HG03159 (cell line): ENCODE results near the gene PRKCA.
A peak's percentile ranks its signal among the peaks of the same experiment; 100 is the strongest.
"Not testable (repeated sequence)": the region's sequence is repeated elsewhere in the genome, so short reads cannot be mapped to it uniquely, and the experiment has no call there.

Experiments
- ATAC-seq: cut with Tn5 transposase; IDR thresholded peaks from one replicate; pipeline ENCODE4 v1.9.1; 2021; ENCODE audit warnings: mild to moderate bottlenecking, moderate library complexity; ENCODE audit not compliant: unreplicated experiment

Gene PRKCA

DNA sequence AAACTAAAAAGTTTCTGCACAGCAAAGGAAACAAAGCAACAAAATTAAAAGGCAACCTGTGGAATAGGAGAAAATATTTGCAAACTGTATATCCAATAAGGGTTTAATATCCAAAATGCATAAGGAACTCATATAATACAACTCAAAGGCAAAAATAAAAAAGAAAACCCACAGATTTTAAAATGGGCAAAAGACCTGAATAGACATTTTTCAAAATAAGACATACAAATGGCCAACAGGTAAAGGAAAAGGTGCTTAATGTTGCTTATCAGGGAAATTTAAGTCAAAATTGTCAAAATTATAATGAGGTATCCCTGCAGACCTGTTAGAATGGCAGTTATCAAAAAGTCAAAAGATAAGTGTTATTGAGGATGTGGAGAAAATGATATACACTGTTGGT lies 399.0 kb downstream of the PRKCA start:
- ATAC-seq, result no peak

DNA sequence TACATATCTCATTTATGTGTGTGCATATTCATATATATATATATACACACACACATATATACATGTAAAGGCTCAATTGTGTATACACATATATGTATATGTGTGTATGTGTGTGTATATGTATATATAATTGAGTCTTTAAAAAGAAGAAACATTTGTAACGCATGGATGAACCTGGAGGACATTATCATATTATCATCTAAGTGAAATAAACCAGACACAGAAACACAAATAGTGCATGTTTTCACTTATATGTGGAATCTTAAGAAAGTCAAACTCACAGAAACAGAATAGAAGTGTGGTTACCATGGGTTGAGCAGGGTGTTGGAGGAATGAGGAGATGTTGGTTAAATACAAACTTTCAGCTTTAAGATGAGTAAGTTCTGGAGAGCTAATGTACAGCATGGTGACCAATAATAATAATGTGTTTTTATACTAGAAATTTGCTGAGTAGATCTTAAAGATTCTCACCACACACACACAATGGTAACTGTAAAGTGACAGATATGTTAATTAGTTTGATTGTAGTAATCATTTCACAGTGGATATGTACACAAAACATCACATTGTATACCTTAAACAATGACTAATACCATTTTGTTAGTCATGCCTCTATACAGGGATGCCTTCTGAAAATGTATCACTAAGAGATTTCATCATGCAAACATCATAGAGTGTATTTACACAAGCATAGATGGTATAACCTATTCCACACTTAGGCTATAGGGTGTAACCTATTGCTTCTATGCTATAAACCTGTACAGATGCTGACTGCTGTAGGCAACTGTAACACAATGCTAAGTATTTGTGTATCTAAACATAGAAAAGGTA lies 399.9 kb downstream of the PRKCA start:
- ATAC-seq, result no peak

DNA sequence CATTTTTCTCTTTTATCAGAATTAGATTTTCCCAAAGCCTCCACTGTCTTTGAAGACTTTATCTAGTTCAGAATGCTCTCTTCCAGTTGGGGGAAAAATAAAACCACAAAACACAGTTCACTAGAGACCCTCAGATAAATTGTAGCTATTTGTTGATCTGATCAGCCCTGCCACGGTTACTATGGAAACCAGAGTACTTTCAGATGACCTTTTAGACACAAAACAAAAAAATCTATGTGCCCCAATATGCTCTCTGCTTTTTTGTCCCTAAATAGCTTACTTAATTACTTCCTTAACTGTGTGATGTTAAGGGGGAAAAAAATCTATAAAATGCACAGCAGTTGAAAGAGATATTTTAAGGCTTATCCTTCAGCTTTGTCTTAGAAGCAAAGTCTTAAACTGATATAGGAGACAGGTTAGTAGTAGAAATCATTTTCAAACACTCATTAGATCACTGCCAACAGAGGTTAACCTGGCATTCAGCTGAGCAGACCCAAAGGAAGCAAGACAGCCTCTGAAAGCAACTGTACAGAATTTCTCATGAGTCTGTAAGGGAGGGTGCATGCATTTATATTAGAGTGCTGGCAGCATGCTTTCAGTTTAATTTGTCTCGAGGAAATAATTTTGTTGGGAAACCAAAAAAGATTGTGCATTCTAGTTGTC lies 402.6 kb downstream of the PRKCA start:
- ATAC-seq, result no peak

DNA sequence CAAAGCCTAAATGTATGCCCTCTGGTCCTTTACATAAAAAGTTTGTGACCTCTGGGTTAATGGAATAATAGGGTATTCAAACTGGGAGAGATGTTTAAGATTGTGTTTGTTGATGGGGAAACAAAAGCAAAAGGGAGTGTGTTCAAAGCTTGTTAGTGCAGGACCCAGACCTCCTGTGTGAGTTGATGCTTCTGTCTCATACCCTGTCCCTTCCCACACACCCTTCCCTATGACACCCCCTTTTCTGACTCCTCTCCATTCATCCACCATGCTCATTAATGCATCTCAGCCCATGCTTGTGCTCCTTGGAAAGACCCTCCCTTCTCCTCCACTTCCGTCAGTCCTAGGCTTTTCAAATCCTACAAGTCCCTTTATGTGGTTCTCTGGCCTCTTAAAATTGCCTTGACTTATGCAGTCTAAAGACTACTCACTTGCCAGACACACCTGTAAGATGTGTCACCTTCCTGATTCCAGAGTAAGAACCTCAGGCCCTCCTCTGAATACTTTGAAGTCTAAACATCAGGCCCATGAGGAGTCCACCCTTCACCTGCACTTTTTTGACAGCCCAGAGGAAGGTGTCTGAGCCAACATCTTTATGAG lies 404.5 kb downstream of the PRKCA start:
- no peak for ATAC-seq

DNA sequence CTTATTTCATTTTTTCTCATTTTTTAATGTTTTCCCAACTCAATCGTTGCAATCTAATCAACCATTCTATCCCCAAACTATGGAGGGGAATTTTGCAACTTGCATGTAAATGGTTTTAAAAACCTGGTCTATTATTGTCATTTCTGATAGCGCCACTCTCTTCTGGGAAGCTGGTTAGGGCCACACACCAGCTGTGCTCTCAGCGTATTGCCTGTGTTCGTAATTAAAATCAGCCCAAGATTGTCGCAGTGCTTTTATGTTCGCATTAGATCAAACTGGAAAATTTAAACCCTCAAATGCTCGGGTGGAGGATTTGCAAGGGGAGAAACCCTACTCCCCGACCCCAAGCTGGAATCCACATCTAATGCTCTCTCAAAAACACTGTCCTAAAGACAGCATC lies 409.0 kb downstream of the PRKCA start:
- ATAC-seq, result no peak

DNA sequence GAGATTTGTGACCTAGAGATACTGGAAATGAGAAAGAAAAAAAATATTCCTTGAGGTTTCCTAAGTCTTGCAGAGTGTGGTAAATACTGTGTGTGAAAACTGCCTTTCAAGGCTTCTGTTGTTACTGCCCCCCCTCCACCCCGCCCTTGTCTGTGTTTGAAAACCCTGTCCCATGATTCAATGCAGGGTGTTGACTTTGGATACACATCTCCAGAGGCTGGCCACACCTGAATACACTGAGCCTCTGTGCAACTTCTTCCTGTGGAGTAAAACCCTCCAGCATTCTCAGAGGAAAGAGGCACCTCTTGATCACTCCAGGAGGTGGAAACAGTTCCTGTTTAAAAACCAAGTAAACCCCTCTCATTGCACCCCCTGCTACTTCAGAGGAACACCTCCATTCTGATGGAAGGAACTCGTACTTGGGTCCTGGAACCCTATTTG lies 409.5 kb downstream of the PRKCA start:
- no peak for ATAC-seq

DNA sequence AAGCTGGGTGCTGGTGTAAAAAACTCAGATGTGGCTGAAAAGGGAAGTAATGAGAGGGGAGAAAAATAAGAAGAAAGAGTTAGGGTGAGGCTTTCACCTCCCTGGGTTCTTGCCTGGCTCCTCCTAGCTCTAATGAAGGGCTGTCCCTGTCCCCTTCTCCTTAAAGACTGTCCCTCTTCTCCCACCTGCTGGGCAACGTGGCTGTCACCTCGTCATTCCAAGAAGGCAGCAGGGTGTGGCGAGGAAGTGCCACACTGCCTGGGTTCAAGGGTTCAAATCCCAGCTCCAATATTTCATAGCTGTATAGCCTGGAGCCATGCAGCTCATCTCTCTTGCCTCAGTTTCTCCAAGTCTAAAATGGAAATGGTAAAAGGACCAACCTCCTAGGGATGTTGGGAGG lies 410.0 kb downstream of the PRKCA start:
- no peak for ATAC-seq

DNA sequence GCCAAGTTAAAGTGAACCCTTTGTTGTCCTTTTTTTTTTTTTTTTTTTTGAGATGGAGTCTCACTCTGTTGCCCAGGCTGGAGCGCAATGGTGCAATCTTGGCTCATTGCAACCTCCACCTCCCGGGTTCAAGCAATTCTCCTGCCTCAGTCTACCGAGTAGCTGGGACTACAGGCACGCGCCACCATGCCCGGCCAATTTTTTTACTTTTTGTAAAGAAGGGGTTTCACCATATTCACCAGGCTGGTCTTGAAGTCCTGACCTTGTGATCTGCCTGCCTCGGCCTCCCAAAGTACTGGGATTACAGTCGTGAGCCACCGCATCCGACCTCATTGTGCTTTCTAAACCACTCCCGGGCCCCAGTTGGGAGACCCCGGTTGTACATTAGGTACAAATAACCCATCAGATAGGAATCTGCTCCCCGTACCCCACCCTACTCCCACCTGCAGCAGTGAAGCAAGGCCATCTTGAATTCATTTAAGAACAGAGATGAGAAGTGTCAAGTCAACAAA lies 410.7 kb downstream of the PRKCA start:
- not testable (repeated sequence) for ATAC-seq

DNA sequence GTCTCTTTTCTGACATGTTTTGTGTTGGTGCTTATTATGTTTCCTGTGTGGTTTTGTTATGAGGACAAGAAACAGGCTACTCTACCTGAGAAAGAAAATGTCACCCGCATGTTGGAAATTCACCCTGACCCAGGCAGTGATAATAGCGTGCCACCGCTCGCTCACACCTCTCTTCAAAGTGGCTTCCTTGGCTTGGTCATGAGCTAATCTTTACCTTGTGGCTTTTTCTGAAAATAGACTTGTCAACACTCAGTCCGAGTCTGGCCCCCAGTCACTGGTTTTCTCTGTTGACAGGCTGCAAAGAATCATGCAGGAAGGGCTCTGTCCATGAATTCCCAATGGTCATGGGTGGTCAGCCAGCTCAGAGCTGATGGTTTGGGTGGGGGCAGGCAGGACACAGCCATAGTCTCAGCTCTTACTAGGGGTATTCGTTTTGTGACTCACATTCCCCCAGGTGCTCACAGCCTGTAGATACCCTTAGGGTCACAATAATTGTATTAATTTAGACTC lies 411.2 kb downstream of the PRKCA start:
- peak; percentile 76 for ATAC-seq

DNA sequence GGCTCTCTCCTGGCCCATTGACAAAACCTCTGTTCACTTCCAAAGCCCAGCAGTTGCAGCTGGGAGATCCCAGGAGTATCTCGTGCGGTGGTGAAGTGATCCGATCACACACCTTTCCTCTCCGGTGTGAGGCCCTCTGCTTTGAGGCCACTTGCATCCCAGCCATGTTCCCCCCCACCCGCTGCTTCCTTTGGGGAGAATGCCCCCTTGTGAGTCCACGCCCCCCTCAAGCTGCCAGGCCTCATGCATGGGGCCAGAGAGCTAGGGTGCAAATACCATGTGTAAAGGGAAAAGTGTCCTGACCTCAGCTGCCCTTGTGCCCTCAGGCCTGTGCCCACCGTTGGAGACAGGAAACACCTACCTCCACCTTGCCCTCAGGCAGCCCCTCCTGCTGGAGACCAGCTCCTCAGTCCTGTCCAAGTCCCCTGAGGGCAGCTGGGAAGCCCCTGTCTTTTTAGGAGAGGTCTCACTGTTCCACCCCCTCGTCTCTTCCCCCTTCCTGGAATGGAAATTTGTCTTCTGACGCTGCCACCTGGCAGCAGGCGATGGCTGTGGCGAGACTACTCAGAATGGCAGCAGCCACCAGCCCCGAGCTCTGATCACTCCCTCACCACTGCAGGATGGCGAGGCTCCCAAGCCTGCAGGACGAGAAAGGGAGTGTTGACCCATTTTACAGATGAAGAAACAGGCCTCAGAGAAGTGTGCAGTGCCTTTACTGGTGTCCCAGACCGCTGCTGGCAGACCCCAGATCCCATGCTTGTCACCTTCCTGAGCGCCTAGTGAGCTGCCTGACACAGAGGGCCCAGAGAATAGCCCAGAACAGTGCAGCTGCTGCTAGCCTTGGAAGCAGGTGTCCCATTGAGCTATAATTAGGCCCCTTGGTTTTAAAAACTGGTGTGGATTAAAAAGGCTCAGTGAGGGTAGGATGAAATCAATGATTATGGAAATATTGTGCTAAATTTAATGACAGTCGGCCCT lies 411.9 kb downstream of the PRKCA start:
- ATAC-seq, result no peak

DNA sequence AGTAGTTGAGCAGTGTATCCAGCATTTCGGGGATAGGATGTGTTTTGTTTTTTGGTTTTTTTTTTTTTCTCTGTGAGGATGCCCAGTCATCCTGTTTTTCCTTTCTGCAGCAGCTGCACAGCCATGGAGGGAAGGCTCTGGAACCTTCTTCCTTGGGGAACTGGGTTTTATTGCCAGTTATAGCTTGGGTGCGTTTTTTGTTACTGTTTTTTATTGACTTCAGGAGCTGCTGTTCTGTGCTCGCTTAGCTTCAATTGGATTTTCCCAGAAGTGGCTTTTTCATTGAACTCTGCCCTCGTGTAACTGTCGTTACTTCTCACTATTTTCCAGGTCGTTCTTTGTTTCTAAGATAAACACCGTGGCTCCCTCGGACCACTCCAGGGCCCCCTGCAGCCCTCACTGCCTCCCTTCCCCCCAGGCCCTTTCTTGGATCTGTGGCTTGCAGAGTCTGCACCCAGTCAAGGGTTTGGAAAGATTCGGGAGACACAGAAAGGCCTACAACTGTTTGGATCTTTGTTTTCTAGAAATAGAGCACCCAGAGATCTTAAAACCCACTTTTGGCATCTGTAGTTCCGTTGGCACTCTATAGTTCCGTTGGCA lies 412.8 kb downstream of the PRKCA start:
- no peak for ATAC-seq

DNA sequence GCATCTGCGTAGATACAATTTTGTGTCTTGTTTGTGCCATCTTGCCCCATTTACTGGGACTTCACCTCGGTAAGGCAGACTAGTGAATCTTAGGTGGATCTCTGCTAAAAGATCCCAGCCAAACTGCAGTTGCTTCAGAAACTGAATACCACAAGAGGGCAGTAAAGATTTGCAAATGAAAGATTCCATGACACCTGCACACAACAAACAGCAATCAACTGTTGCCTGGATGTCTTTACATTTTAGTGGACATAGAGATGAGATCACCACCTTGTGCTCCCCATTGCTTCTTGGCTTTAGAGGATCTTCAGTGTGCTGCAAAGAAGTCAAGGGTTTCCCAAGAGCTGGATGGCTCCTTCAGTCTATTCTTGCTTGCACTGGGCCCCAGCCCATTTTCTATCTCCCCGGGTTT lies 413.3 kb downstream of the PRKCA start:
- ATAC-seq, result no peak

DNA sequence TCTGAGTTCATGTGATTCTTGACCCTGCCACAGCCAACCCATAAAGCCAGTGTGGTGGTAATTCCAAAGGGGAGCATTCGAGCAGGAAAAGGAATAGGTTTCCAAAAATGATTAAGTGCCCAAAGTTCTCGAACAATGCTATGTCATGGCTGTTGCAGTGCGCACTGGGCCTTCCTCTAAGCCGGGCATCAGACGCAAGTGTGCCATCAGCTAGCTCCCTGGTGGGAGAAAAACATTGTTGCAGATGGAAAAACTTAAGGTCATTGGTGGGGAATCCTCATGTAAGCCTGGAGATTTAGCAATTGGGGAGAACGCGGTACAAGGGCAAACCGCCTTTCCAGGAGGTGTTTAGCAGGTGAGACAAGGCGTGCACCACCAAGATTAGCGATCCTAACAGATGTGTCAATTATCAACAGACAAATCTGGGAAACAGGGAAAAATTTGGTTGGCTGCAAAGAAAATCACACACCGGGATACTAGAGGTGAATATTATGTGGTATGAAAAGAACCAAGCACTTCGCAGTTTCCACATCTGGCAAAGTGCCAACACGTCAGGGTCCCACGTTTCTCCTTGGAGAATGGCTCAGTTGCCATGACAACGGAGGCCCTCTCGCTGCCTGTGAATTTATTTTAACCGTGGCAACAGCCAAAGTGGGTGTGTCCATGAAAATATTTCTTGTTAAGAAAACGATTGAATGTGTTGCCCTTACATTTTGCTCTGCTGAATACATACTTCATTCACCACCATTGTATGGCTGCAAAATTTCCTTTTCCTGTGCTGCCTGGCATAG lies 414.0 kb downstream of the PRKCA start:
- ATAC-seq, result no peak

DNA sequence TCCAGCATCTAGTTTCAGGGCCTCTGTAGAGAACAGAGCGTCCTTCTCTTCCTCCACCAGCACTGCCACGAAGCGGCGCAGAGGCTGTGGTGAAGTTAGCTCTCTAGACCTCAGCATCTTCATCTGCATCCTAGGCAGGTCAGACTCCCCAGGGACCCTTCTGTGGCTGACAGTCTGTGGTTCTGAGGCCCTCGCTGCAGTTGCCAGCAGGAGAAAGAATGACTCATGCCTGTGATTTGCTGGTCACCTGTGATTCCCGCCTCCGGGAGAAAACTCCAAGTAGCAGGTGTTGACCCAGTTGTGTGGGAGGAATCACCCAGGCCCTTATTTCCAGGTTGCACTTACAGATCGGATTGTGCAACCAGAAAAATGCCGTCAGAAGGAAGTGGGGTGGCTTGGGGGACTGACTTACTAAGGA lies 415.2 kb downstream of the PRKCA start:
- peak; percentile 62 for ATAC-seq

DNA sequence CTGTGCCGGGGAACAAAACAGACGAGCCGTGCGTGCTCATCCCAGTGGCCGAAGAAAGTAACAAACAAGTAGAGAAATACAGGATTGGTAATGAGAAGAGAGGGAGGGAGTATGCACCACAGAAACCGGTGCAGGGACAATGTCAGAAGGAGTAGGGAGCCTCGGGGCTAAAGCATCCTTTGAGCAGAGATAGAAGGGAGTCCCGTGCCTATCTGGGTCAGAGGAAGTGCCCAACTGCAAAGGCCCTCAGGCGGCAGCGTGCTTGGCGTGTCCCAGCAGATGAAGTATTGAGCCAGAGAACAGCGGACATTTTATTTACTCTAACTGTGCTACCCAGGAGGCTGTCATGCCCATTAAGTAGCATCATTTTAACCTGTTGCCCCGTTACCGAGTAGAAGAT lies 417.6 kb downstream of the PRKCA start:
- no peak for ATAC-seq

DNA sequence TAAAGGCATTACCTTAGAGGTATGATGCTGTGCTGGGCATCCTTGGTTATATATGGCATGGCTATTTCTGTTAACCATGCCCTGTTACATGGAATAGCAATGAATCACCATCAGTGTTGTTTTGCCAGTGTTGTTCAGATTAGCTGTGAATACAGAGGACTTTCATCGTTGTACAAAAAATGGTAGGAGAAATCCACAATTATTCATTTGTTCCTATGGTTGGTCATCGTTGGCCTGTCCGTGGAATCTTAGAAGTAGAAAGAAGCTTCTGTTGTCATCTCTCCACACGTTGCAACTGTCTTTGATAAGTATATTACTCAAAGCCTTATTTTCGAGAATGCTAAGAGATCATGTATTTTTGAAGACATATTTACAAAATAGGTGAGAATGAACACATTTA lies 418.2 kb downstream of the PRKCA start:
- no peak for ATAC-seq

DNA sequence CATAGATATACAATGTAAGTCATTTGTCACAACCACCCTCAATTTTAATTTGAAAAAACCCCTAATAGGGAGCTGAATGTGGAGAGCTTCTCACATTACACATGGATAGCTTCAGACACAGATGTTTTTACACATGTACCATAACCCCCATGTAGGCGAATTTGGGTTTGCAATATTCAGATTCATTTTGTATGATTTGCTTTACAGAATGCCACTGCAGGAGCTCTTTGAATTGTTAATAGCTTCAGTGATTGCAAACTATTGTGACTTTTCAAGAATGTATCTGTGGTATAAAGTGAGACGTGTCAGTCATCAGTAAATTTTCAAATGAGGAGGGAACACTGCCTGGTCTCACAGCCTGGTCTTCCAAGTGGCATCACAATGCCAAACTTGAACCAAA lies 419.9 kb downstream of the PRKCA start:
- ATAC-seq, result no peak

DNA sequence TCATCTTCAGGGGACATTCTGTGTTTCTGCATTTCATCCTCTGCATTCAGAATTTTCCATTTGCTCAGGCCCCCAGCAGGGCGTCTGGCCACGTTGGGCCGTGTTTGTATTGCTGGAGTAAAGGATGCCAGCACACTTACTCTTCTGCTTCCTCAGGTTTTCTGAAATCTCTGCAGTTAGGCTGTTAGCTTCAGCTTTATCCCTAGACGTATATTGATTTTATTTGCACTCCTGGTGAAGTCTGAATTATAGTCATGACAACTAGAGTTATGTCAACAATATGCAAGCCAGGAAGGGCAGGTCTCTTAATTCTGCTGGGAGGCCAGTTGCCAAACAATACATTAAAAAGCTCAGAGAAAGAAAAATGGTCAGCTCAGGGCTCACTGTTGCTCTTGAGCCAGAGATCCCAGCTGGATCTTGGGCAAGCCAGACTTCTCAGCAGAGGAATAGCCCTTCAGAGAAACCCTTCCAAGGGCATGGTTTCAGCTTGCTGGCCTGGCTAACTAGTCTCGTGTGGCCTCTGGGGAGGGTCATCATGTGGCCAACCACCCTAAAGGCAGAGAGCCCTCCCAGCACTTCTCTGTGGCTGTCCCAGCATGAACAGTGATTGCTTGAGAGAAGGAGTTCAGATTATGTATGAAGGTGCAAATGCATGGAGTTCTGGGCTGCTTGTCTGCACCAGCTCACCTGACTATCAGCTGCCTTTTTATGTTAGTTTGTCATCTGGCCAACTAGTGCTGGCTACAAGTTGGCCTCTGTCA lies 422.3 kb downstream of the PRKCA start:
- no peak for ATAC-seq
